C4-2B (cell line): Measurements from ENCODE around the gene OR51F1.

ENCODE experiments used
- H3K27ac ChIP-seq: fragments of 450-650 bp; 2 replicates; pipeline ENCODE4 v1.5.1; 2017
- ZFX ChIP-seq: fragments of 450-650 bp; IDR thresholded peaks from 2 replicates; pipeline ENCODE4 v1.6.1; 2017
- TF ChIP-seq, protein P1 (sequence below): fragments of 450-650 bp; conservative IDR thresholded peaks from 2 replicates; pipeline ENCODE4 v1.5.1; 2017; ENCODE audit warnings: mild to moderate bottlenecking

OR51F1 gene

DNA sequence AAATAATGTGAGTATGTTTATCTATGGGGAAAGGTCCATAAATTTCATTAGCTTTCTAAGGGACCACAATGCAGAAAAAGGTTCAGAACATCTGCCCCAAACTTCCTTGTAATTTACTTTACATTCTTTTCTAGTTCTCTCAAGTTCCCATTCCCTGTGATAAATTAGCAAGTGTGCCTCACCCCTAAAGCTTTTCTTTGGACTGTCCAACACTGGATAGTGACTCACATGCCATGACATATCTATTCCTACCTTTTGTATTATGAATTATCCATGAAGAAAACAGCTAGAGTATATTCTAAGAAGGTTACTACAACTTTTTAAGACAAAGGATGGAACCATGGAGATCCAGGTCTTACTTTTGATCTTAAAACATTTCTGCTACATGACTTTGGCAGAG, 1.6 kb downstream of the OR51F1 start:
- TF ChIP-seq, protein P1, sequence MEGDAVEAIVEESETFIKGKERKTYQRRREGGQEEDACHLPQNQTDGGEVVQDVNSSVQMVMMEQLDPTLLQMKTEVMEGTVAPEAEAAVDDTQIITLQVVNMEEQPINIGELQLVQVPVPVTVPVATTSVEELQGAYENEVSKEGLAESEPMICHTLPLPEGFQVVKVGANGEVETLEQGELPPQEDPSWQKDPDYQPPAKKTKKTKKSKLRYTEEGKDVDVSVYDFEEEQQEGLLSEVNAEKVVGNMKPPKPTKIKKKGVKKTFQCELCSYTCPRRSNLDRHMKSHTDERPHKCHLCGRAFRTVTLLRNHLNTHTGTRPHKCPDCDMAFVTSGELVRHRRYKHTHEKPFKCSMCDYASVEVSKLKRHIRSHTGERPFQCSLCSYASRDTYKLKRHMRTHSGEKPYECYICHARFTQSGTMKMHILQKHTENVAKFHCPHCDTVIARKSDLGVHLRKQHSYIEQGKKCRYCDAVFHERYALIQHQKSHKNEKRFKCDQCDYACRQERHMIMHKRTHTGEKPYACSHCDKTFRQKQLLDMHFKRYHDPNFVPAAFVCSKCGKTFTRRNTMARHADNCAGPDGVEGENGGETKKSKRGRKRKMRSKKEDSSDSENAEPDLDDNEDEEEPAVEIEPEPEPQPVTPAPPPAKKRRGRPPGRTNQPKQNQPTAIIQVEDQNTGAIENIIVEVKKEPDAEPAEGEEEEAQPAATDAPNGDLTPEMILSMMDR: no peak
- TF ChIP-seq ZFX: no peak
- H3K27ac ChIP-seq: no peak overlapping the region

DNA sequence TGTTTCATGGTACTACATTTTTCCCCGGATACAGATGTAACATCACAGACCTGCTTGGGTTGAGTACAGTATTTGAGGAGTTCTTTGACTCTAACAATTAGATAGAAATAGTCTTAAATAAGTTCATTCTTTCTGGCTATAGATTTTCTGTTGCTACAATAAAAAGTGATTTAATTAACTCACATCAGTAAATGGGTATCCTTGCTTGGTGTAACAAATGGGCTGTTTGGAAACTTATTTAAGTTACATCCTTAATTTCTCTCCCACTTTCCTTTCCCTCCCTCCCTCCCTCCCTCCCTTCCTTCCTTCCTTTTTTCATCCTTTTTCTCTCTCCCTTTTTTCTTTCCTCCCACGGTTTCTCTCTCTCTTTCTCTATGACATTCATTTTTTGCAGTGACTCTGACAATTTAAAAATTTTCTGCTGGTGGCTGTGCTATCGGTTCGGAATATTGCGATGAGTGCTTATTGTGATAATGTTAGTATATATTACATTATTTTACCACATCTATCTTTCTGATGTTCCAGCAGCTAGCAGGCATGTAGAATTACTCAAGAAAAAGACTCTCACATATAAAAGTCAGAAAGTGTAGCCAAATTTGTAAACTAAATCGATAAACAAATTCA, 3.2 kb downstream of the OR51F1 start:
- no peak overlapping the region for H3K27ac ChIP-seq
- TF ChIP-seq, protein P1: no peak
- no peak for TF ChIP-seq ZFX

DNA sequence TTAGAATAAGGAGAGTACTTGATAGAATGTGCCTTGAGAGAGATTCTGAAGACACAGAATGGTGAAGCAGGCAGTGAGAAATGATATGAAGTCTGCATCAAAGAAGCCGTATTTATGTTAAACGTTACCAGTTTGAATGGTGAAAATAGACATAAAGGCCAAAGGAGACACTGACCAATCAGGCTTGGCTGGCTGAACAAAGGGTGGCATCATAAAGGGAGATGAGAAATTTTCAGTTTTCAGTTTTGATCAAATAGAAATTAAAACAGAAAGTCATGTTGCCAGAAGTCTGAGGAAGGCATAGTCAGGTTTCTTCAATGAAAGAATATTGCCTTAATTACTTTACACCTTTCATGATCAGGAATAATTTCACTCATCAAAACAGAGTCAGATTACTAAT, 6.6 kb downstream of the OR51F1 start:
- TF ChIP-seq, protein P1: no peak
- no peak for TF ChIP-seq ZFX

DNA sequence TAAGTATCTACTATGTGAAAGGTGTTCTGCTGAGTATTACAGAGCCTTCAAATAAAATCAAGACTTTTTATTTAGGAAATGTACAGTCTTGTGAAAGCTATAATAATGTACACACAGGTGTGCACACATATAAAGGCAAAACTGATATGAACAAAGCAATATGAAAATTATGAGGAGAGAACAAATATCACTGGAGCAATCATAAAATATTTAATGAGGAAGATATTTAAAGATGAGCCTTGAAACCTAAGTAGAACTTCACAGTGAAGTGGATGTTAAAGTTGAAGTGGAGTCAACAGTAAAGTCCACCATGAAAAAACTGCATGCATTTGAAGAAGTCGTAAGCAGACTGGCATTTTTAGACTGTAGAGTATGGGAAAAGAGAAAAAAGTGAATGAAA, 18.5 kb downstream of the OR51F1 start:
- no peak overlapping the region for H3K27ac ChIP-seq
- TF ChIP-seq, protein P1: no peak
- no peak for TF ChIP-seq ZFX

More for the DNA sequence above, 6.6 kb downstream of the OR51F1 start:
- no peak overlapping the region for H3K27ac ChIP-seq

DNA sequence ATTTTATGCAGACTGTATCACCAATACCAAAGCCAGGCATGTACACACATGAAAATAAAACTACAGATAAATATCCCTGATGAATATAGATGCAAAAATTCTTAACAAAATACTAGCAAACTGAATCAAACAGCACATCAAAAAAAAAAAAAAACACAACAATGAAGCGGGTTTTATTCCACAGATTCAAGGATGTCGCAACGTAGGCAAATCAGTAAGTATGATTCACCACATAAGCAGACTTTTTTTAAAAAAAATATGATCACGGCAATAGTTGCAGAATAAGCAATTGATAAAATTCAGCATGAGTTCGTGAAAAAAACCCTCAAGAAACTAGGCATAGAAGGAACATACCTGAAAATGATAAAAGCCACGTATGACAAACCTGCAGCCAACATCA, 21.3 kb downstream of the OR51F1 start:
- H3K27ac ChIP-seq: no peak overlapping the region
- no peak for TF ChIP-seq ZFX
- TF ChIP-seq, protein P1: no peak

DNA sequence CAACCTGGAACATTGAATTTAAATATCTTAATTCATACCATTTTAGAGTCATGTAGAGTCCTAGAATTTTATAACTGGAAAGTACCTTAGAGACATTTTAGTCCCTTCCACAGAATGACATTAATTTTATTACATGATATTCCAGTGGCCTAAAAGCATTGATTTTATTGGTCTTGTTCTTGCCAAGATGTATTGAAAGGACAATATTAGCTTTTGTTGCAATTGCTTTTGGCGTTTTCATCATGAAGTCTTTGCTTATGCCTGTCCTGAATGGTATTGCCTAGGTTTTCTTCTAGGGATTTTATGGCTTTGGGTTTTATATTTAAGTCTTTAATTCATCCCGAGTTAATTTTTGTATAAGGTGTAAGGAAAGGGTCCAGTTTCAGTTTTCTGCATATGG, 29.0 kb downstream of the OR51F1 start:
- peak overlapping the region; percentile 43; the same call in 1 of the 2 replicates for H3K27ac ChIP-seq
- TF ChIP-seq ZFX: no peak
- TF ChIP-seq, protein P1: no peak

DNA sequence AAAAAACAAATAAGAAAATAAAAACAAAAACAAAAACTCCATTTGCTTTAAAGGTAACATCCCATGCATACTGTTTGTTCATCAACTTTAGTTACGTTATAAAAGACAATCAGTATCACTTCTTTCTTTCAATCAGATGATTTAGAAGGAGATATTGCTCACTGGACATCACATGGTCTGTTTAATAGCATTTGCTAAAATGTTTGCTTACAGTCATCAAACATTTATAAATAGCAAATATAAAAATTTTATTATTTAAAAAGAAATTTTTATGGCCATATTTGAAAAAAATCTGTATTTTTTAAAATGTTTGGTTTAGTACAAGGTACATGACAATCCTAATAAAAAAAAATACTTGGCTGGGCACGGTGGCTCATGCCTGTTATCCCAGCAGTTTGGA, 42.6 kb downstream of the OR51F1 start:
- peak overlapping the region; percentile 40; the same call in 1 of the 2 replicates for H3K27ac ChIP-seq
- TF ChIP-seq, protein P1: no peak
- no peak for TF ChIP-seq ZFX
